PC-3 (cell line): ENCODE results near the gene USP17L22.
"Not testable (repeated sequence)": the region's sequence is repeated elsewhere in the genome, so short reads cannot be mapped to it uniquely, and the experiment has no call there.

Experiments used
- EZH2 ChIP-seq: fragments of 300-600 bp; sonication (generic); IDR thresholded peaks from one replicate; pipeline ENCODE4 v1.6.1; 2017; ENCODE audit warnings: antibody characterized with exemption, mild to moderate bottlenecking, low read length; ENCODE audit not compliant: unreplicated experiment
- TF ChIP-seq, protein P1 (sequence below): fragments of 300-600 bp; sonication (generic); conservative IDR thresholded peaks from 2 replicates; pipeline ENCODE4 v1.5.1; 2017; ENCODE audit warnings: antibody characterized with exemption, low read depth, mild to moderate bottlenecking, low read length

DNA sequence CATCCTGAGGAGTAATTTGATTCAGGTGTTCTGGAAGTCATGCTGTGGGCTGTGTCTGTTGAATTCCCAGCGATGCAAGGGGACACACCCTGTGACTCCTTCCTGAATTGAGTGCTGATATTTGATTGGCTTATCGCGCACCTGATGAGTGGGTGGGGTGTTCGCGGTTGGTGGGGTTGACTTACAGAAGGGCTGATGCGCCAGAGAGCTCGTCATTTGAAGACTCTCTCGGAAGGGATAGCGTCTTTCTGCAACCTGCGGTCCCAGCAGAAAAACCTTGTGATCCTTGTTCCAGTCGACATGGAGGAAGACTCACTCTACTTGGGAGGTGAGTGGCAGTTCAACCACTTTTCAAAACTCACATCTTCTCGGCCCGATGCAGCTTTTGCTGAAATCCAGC, 14.3 kb upstream of the USP17L22 start, which contains the start of gene USP17L19:
- TF ChIP-seq EZH2, result not testable (repeated sequence)
- TF ChIP-seq, protein P1, sequence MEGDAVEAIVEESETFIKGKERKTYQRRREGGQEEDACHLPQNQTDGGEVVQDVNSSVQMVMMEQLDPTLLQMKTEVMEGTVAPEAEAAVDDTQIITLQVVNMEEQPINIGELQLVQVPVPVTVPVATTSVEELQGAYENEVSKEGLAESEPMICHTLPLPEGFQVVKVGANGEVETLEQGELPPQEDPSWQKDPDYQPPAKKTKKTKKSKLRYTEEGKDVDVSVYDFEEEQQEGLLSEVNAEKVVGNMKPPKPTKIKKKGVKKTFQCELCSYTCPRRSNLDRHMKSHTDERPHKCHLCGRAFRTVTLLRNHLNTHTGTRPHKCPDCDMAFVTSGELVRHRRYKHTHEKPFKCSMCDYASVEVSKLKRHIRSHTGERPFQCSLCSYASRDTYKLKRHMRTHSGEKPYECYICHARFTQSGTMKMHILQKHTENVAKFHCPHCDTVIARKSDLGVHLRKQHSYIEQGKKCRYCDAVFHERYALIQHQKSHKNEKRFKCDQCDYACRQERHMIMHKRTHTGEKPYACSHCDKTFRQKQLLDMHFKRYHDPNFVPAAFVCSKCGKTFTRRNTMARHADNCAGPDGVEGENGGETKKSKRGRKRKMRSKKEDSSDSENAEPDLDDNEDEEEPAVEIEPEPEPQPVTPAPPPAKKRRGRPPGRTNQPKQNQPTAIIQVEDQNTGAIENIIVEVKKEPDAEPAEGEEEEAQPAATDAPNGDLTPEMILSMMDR, result not testable (repeated sequence)
